ENCODE data around the gene CALHM4. TPM values are rescaled to one million over a fixed set of nuclear protein-coding genes. Genes with fewer than 3 reads are reported as not detected.
"Not testable (repeated sequence)": the region's sequence is repeated elsewhere in the genome, so short reads cannot be mapped to it uniquely, and the experiment has no call there.

CALHM4 gene
- total RNA-seq, 1 donor from 2014 or later, result not detected

GRCh38 chr6:116575227-116575626, 21.7 kb downstream of the CALHM4 start:
- Mint-ChIP-seq H3K4me3 (no peak overlapping the region), H3K27ac (no peak overlapping the region), H3K36me3 (ENCODE audit: low read depth) (peaks cover 38% of the 10 kb centered on the region), H3K9me3 (no peaks in the 10 kb centered on the region), H3K27me3 (no peaks in the 10 kb centered on the region), H3K4me1 (peaks cover 36% of the 10 kb centered on the region)
- intact Hi-C loops (cut with micrococcal nuclease), result loop anchor here (10.0 kb wide), 1 partner anchor 1580 kb away; no protein-coding TSS in a partner anchor
- DNase-seq, result no peak

GRCh38 chr6:116577486-116577885, 23.9 kb downstream of the CALHM4 start:
- Mint-ChIP-seq H3K36me3 (ENCODE audit: low read depth) (peaks cover 41% of the 10 kb centered on the region), H3K4me3 (no peak overlapping the region), H3K4me1 (peaks cover 33% of the 10 kb centered on the region), H3K9me3 (no peaks in the 10 kb centered on the region), H3K27me3 (no peaks in the 10 kb centered on the region), H3K27ac (no peak overlapping the region)
- DNase-seq, result no peak
- intact Hi-C loops (cut with micrococcal nuclease), result loop anchor here (10.0 kb wide), 1 partner anchor 1583 kb away; no protein-coding TSS in a partner anchor

- H3K36me3 Mint-ChIP-seq (ENCODE audit: low read depth), result peaks cover 43% of the 10 kb centered on the region
- no peaks in the 10 kb centered on the region for H3K27me3 Mint-ChIP-seq
- intact Hi-C loops (cut with micrococcal nuclease), result loop anchor here (10.0 kb wide), 1 partner anchor 1584 kb away; no protein-coding TSS in a partner anchor
- H3K4me1 Mint-ChIP-seq, result peaks cover 27% of the 10 kb centered on the region
- H3K27ac Mint-ChIP-seq, result no peak overlapping the region
- no peak overlapping the region for H3K4me3 Mint-ChIP-seq
- H3K9me3 Mint-ChIP-seq, result no peaks in the 10 kb centered on the region
- DNase-seq, result no peak
Measured at GRCh38 chr6:116578335-116578734, 24.8 kb downstream of the CALHM4 start.

GRCh38 chr6:116579143-116579542, 25.6 kb downstream of the CALHM4 start:
- DNase-seq, result no peak
- no peak overlapping the region for H3K27ac Mint-ChIP-seq
- intact Hi-C loops (cut with micrococcal nuclease), result loop anchor here (10.0 kb wide), 1 partner anchor 1584 kb away; no protein-coding TSS in a partner anchor
- H3K27me3 Mint-ChIP-seq, result no peaks in the 10 kb centered on the region
- H3K9me3 Mint-ChIP-seq, result no peaks in the 10 kb centered on the region
- H3K36me3 Mint-ChIP-seq (ENCODE audit: low read depth), result peaks cover 41% of the 10 kb centered on the region
- H3K4me3 Mint-ChIP-seq, result no peak overlapping the region
- H3K4me1 Mint-ChIP-seq, result peaks cover 20% of the 10 kb centered on the region

- Mint-ChIP-seq H3K36me3 (ENCODE audit: low read depth) (peaks cover 43% of the 10 kb centered on the region), H3K4me1 (peaks cover 16% of the 10 kb centered on the region), H3K27ac (no peak overlapping the region), H3K4me3 (no peak overlapping the region), H3K27me3 (no peaks in the 10 kb centered on the region), H3K9me3 (no peaks in the 10 kb centered on the region)
- DNase-seq, result no peak
- intact Hi-C loops (cut with micrococcal nuclease), result no loop called here
Measured at GRCh38 chr6:116580198-116580597, 26.6 kb downstream of the CALHM4 start.

- Mint-ChIP-seq H3K27me3 (no peaks in the 10 kb centered on the region), H3K27ac (no peak overlapping the region), H3K4me1 (peaks cover 4% of the 10 kb centered on the region), H3K4me3 (no peak overlapping the region), H3K36me3 (ENCODE audit: low read depth) (peaks cover 49% of the 10 kb centered on the region), H3K9me3 (no peaks in the 10 kb centered on the region)
- no peak for DNase-seq
- intact Hi-C loops (cut with micrococcal nuclease), result no loop called here
Measured at GRCh38 chr6:116586276-116586675, 32.7 kb downstream of the CALHM4 start.

GRCh38 chr6:116586738-116587137, 33.2 kb downstream of the CALHM4 start:
- intact Hi-C loops (cut with micrococcal nuclease), result no loop called here
- no peak for DNase-seq
- Mint-ChIP-seq H3K4me3 (no peak overlapping the region), H3K27me3 (no peaks in the 10 kb centered on the region), H3K27ac (no peak overlapping the region), H3K4me1 (peaks cover 4% of the 10 kb centered on the region), H3K36me3 (ENCODE audit: low read depth) (peaks cover 50% of the 10 kb centered on the region), H3K9me3 (no peaks in the 10 kb centered on the region)

- intact Hi-C loops (cut with micrococcal nuclease), result no loop called here
- Mint-ChIP-seq H3K9me3 (no peaks in the 10 kb centered on the region), H3K36me3 (ENCODE audit: low read depth) (peaks cover 47% of the 10 kb centered on the region), H3K27ac (no peak overlapping the region), H3K4me3 (no peak overlapping the region), H3K4me1 (no peaks in the 10 kb centered on the region), H3K27me3 (no peaks in the 10 kb centered on the region)
- no peak for DNase-seq
Measured at GRCh38 chr6:116595247-116595646, 41.7 kb downstream of the CALHM4 start.

- Mint-ChIP-seq H3K27me3 (no peaks in the 10 kb centered on the region), H3K36me3 (ENCODE audit: low read depth) (peaks cover 44% of the 10 kb centered on the region), H3K9me3 (no peaks in the 10 kb centered on the region), H3K27ac (no peak overlapping the region), H3K4me1 (no peaks in the 10 kb centered on the region), H3K4me3 (no peak overlapping the region)
- DNase-seq, result no peak
- intact Hi-C loops (cut with micrococcal nuclease), result no loop called here
Measured at GRCh38 chr6:116596815-116597214, 43.3 kb downstream of the CALHM4 start.

- H3K27ac Mint-ChIP-seq, H3K4me3 Mint-ChIP-seq: not testable (repeated sequence)
Measured at GRCh38 chr6:116603916-116604315, 50.4 kb downstream of the CALHM4 start.

GRCh38 chr6:116604868-116605267, 51.3 kb downstream of the CALHM4 start:
- H3K27me3 Mint-ChIP-seq; DNase-seq; intact Hi-C loops (cut with micrococcal nuclease); H3K9me3 Mint-ChIP-seq; H3K27ac Mint-ChIP-seq; H3K4me3 Mint-ChIP-seq; H3K4me1 Mint-ChIP-seq: not testable (repeated sequence)
- H3K36me3 Mint-ChIP-seq (ENCODE audit: low read depth), result peaks cover 13% of the 10 kb centered on the region

More at GRCh38 chr6:116603916-116604315, 50.4 kb downstream of the CALHM4 start:
- H3K36me3 Mint-ChIP-seq (ENCODE audit: low read depth), result peaks cover 16% of the 10 kb centered on the region
- H3K27me3 Mint-ChIP-seq; intact Hi-C loops (cut with micrococcal nuclease); H3K4me1 Mint-ChIP-seq; DNase-seq; H3K9me3 Mint-ChIP-seq: not testable (repeated sequence)

- intact Hi-C loops (cut with micrococcal nuclease), result no loop called here
- Mint-ChIP-seq H3K27me3 (peaks cover under 1% of the 10 kb centered on the region), H3K4me3 (no peak overlapping the region), H3K27ac (no peak overlapping the region), H3K36me3 (ENCODE audit: low read depth) (peaks cover 9% of the 10 kb centered on the region), H3K9me3 (peaks cover 7% of the 10 kb centered on the region), H3K4me1 (no peaks in the 10 kb centered on the region)
- DNase-seq, result no peak
Measured at GRCh38 chr6:116605935-116606334, 52.4 kb downstream of the CALHM4 start.

Other genes with a start within 250 kb of the CALHM4 start
- gene DSE, start 182.8 kb upstream of the CALHM4 start, total RNA-seq, result 1.7 and 2.7 TPM in 2 replicates
- 24.8 and 30.7 TPM in 2 replicates for gene CALHM6, start 92.4 kb upstream of the CALHM4 start, total RNA-seq
- not detected in 2 replicates for gene CALHM5, start 42.1 kb upstream of the CALHM4 start, total RNA-seq
- gene TRAPPC3L, start 8.1 kb upstream of the CALHM4 start, total RNA-seq, result not detected in 2 replicates
- gene RWDD1, start 17.8 kb downstream of the CALHM4 start, total RNA-seq, result 44.4 and 46.8 TPM in 2 replicates
- gene RSPH4A, start 62.7 kb downstream of the CALHM4 start, total RNA-seq, result 0.14 and 0.21 TPM in 2 replicates
- 18.2 and 19.8 TPM in 2 replicates for gene ZUP1, start 115.0 kb downstream of the CALHM4 start, total RNA-seq
- gene KPNA5, start 127.5 kb downstream of the CALHM4 start, total RNA-seq, result 7.2 and 7.7 TPM in 2 replicates
- gene FAM162B, start 212.0 kb downstream of the CALHM4 start, total RNA-seq, result not detected in 2 replicates